ENCODE measurements around the gene DDHD1.
"Not testable (repeated sequence)": the region's sequence is repeated elsewhere in the genome, so short reads cannot be mapped to it uniquely, and the experiment has no call there.

DDHD1 gene

GRCh38 chr14:53152887-53153701 is at the start of gene DDHD1:
TSS of gene DDHD1 (minus strand) at chr14:53153323. CDS start at chr14:53153098, 225 bp downstream.
- DNase-seq (ENCODE audit: low spot score): peak; percentile 63

- no peak for DNase-seq (ENCODE audit: low spot score)
Observed at GRCh38 chr14:53195949-53196348, 42.8 kb upstream of the DDHD1 start.

- no peak for DNase-seq (ENCODE audit: low spot score)
Observed at GRCh38 chr14:53193193-53193592, 40.1 kb upstream of the DDHD1 start.

- no peak for DNase-seq (ENCODE audit: low spot score)
Observed at GRCh38 chr14:53192052-53192760, 39.1 kb upstream of the DDHD1 start.

GRCh38 chr14:53190938-53191337 is 37.8 kb upstream of the DDHD1 start:
- DNase-seq (ENCODE audit: low spot score): no peak

- DNase-seq (ENCODE audit: low spot score): no peak
Observed at GRCh38 chr14:53187921-53188463, 34.9 kb upstream of the DDHD1 start.

GRCh38 chr14:53186532-53186931 is 33.4 kb upstream of the DDHD1 start:
- no peak for DNase-seq (ENCODE audit: low spot score)

GRCh38 chr14:53183611-53184010 is 30.5 kb upstream of the DDHD1 start:
- DNase-seq (ENCODE audit: low spot score): no peak

GRCh38 chr14:53183056-53183455 is 29.9 kb upstream of the DDHD1 start:
- no peak for DNase-seq (ENCODE audit: low spot score)

- DNase-seq (ENCODE audit: low spot score): not testable (repeated sequence)
Observed at GRCh38 chr14:53181463-53182081, 28.4 kb upstream of the DDHD1 start.

- no peak for DNase-seq (ENCODE audit: low spot score)
Observed at GRCh38 chr14:53180272-53181221, 27.4 kb upstream of the DDHD1 start.

- not testable (repeated sequence) for DNase-seq (ENCODE audit: low spot score)
Observed at GRCh38 chr14:53179486-53180005, 26.4 kb upstream of the DDHD1 start.

- DNase-seq (ENCODE audit: low spot score): no peak
Observed at GRCh38 chr14:53175375-53175774, 22.3 kb upstream of the DDHD1 start.

- no peak for DNase-seq (ENCODE audit: low spot score)
Observed at GRCh38 chr14:53174918-53175317, 21.8 kb upstream of the DDHD1 start.

- DNase-seq (ENCODE audit: low spot score): no peak
Observed at GRCh38 chr14:53168786-53169185, 15.7 kb upstream of the DDHD1 start.

- no peak for DNase-seq (ENCODE audit: low spot score)
Observed at GRCh38 chr14:53167602-53168328, 14.6 kb upstream of the DDHD1 start.

GRCh38 chr14:53161758-53162435 is 8.8 kb upstream of the DDHD1 start:
- no peak for DNase-seq (ENCODE audit: low spot score)

- DNase-seq (ENCODE audit: low spot score): no peak
Observed at GRCh38 chr14:53156238-53156637, 3.1 kb upstream of the DDHD1 start.

- no peak for DNase-seq (ENCODE audit: low spot score)
Observed at GRCh38 chr14:53153702-53154112, 584 bp upstream of the DDHD1 start.
